HCT116 (cell line): ENCODE data around the gene SKA1. TPM values are rescaled to one million over a fixed set of nuclear protein-coding genes. Genes with fewer than 3 reads are reported as not detected.

Source experiments
- ATAC-seq: fragments of 200-7000 bp; cut with Tn5 transposase; 2 replicates; pipeline ENCODE4 v1.9.1; 2020; ENCODE audit warnings: mild to moderate bottlenecking, moderate library complexity
- BruUV-seq: library from RNA; stranded (reverse); fragments of 400-500 nt; replicated peaks from 2 replicates; lab custom pipeline; 2021; lab: Mats Ljungman, UMichigan
- CTCF ChIA-PET: fragments of 300-600 bp; sonication (Branson Sonifier 250); formaldehyde crosslinking; loops from one replicate; lab custom pipeline; 2021; ENCODE audit warnings: antibody characterized with exemption; lab: Charles Lee
- POLR2A ChIA-PET: fragments of 300-600, 350-600 bp; sonication (Branson Sonifier 250); formaldehyde crosslinking; loops from one replicate; lab custom pipeline; 2021; ENCODE audit warnings: antibody characterized with exemption; lab: Charles Lee
- RAD21 ChIA-PET, 2 experiments: fragments of 300-600 bp; sonication (Branson Sonifier 250); formaldehyde crosslinking; loops; one replicate each; lab custom pipeline; 2023; ENCODE audit warnings: low total read pairs in 2 of 2; ENCODE audit not compliant: uncharacterized antibody in 2 of 2, unreplicated experiment in 2 of 2, low non-redundant PET in 1 of 2; lab: Charles Lee
- DNase-seq: peaks from one replicate; pipeline ENCODE4 v3.0.0-alpha.2; 2010; ENCODE audit warnings: low read depth, low spot score
- H2AFZ ChIP-seq: fragments of 200-600 bp; shearing (Covaris generic), sonication (generic); 2 replicates; pipeline ENCODE4 v1.6.1; 2017; ENCODE audit warnings: low read depth, mixed run types, mixed read lengths, antibody characterized with exemption, low read length; ENCODE audit not compliant: poor library complexity, severe bottlenecking
- H3K27ac ChIP-seq: 2 replicates; pipeline ENCODE4 v1.5.1; 2012; ENCODE audit warnings: low read depth, low read length
- H3K27me3 ChIP-seq: fragments of 200-600 bp; sonication (generic); 2 replicates; pipeline ENCODE4 v1.6.1; 2016; ENCODE audit warnings: mixed run types, low read length, mixed read lengths; ENCODE audit not compliant: insufficient read depth
- H3K36me3 ChIP-seq, 2 experiments: fragments of 200-500 bp in 1 of 2; fragments of 200-600 bp in 1 of 2; sonication (Bioruptor generic) in 1 of 2; sonication (generic) in 1 of 2; 2 replicates each; pipeline versions ENCODE4 v1.5.1 to v1.6.1; 2014 to 2016; ENCODE audit warnings: low read length in 2 of 2, inconsistent platforms in 1 of 2, mixed read lengths in 1 of 2, mixed run types in 1 of 2; ENCODE audit not compliant: insufficient read depth in 2 of 2, control insufficient read depth in 1 of 2
- H3K4me1 ChIP-seq, 2 experiments: fragments of 200-600 bp in 1 of 2; sonication (generic) in 1 of 2; 2 replicates each; pipeline versions ENCODE4 v1.5.1 to v1.6.1; 2012 to 2017; ENCODE audit warnings: low read length in 2 of 2, inconsistent platforms in 1 of 2, mild to moderate bottlenecking in 1 of 2, mixed read lengths in 1 of 2, mixed run types in 1 of 2, moderate library complexity in 1 of 2; ENCODE audit not compliant: insufficient read depth in 2 of 2, control insufficient read depth in 1 of 2
- H3K4me2 ChIP-seq: fragments of 200-600 bp; sonication (generic); 2 replicates; pipeline ENCODE4 v1.6.1; 2017; ENCODE audit warnings: mixed run types, low read length, mixed read lengths
- H3K4me3 ChIP-seq, 2 experiments: fragments of 200-600 bp in 1 of 2; sonication (generic) in 1 of 2; replicated peaks in 1 of 2; 2 replicates each; pipeline ENCODE4 v1.5.1; 2011 to 2016; ENCODE audit warnings: low read length in 2 of 2, control low read depth in 1 of 2, low read depth in 1 of 2, mild to moderate bottlenecking in 1 of 2, mixed read lengths in 1 of 2, mixed run types in 1 of 2
- H3K79me2 ChIP-seq: fragments of 200-600 bp; sonication (generic); 2 replicates; pipeline ENCODE4 v1.6.1; 2017; ENCODE audit warnings: mild to moderate bottlenecking, mixed run types, low read length, moderate library complexity, mixed read lengths; ENCODE audit not compliant: insufficient read depth
- H3K9ac ChIP-seq: fragments of 200-600 bp; sonication (generic); 2 replicates; pipeline ENCODE4 v1.6.1; 2016; ENCODE audit warnings: low read length, mixed read lengths
- H3K9me2 ChIP-seq: fragments of 200-600 bp; sonication (generic), shearing (Covaris generic); 2 replicates; pipeline ENCODE4 v1.6.1; 2017; ENCODE audit warnings: mixed run types, mild to moderate bottlenecking, moderate library complexity; ENCODE audit not compliant: insufficient read depth
- H3K9me3 ChIP-seq, 2 experiments: fragments of 200-500 bp in 1 of 2; fragments of 200-600 bp in 1 of 2; sonication (Bioruptor generic) in 1 of 2; sonication (generic) in 1 of 2; 2 replicates each; pipeline ENCODE4 v1.6.1; 2014 to 2017; ENCODE audit warnings: low read length in 2 of 2, mixed read lengths in 2 of 2, inconsistent platforms in 1 of 2, low read depth in 1 of 2, mild to moderate bottlenecking in 1 of 2, mixed run types in 1 of 2, moderate library complexity in 1 of 2; ENCODE audit not compliant: control insufficient read depth in 1 of 2, insufficient read depth in 1 of 2
- H4K20me1 ChIP-seq: fragments of 200-600 bp; sonication (generic), shearing (Covaris generic); 2 replicates; pipeline ENCODE4 v1.6.1; 2017; ENCODE audit warnings: mixed run types, mild to moderate bottlenecking, moderate library complexity; ENCODE audit not compliant: insufficient read depth
- CBX3 ChIP-seq: IDR thresholded peaks from 2 replicates; pipeline ENCODE4 v1.6.1; 2012; ENCODE audit warnings: low read depth
- EGR1 ChIP-seq: IDR thresholded peaks from 2 replicates; pipeline ENCODE4 v1.6.1; 2012; ENCODE audit warnings: low read depth
- ELF1 ChIP-seq: IDR thresholded peaks from 2 replicates; pipeline ENCODE4 v1.6.1; 2012; ENCODE audit warnings: low read depth, borderline replicate concordance
- EZH2 ChIP-seq: fragments of 200-600 bp; sonication (generic); IDR thresholded peaks from 2 replicates; pipeline ENCODE4 v1.6.1; 2017; ENCODE audit warnings: antibody characterized with exemption, mixed run types
- FOSL1 ChIP-seq: IDR thresholded peaks from 2 replicates; pipeline ENCODE4 v1.6.1; 2012; ENCODE audit warnings: low read depth
- JUND ChIP-seq: IDR thresholded peaks from 2 replicates; pipeline ENCODE4 v1.6.1; 2012
- POLR2AphosphoS5 ChIP-seq: IDR thresholded peaks from 2 replicates; pipeline ENCODE4 v1.6.1; 2011; ENCODE audit warnings: mild to moderate bottlenecking, low read depth, low read length, moderate library complexity
- RAD21 ChIP-seq: IDR thresholded peaks from 2 replicates; pipeline ENCODE4 v1.6.1; 2012; ENCODE audit warnings: low read depth, mild to moderate bottlenecking
- SP1 ChIP-seq: IDR thresholded peaks from 2 replicates; pipeline ENCODE4 v1.6.1; 2012; ENCODE audit warnings: low read depth
- SRF ChIP-seq: IDR thresholded peaks from 2 replicates; pipeline ENCODE4 v1.6.1; 2012; ENCODE audit warnings: low read depth
- YY1 ChIP-seq: IDR thresholded peaks from 2 replicates; pipeline ENCODE4 v1.6.1; 2011; ENCODE audit warnings: low read length, low read depth, moderate library complexity, mild to moderate bottlenecking; ENCODE audit not compliant: insufficient replicate concordance; ENCODE audit errors: extremely low read depth
- ZFX ChIP-seq: fragments of 450-650 bp; IDR thresholded peaks from 2 replicates; pipeline ENCODE4 v1.6.1; 2017
- ZNF274 ChIP-seq: fragments of 200-500 bp; sonication (Bioruptor generic); IDR thresholded peaks from 2 replicates; pipeline ENCODE4 v1.6.1; 2014; ENCODE audit warnings: mild to moderate bottlenecking, low read depth, low read length, inconsistent platforms
- intact Hi-C: fragments of 100-400 bp; cut with micrococcal nuclease; formaldehyde crosslinking; loops from 2 replicates; pipeline ENCODE4 v1.10.0; 2022
- total RNA-seq: library from RNA; stranded (reverse); gene quantifications from one replicate; pipeline ENCODE4 v1.2.1, GENCODE V29; 2021; ENCODE audit not compliant: unreplicated experiment
- TF ChIP-seq, protein P1 (sequence below), 3 experiments: fragments of 200-600 bp in 1 of 3; sonication (generic) in 1 of 3; IDR thresholded peaks in 2 of 3; conservative IDR thresholded peaks in 1 of 3; 2 replicates each; pipeline ENCODE4 v1.5.1; 2012 to 2017; ENCODE audit warnings: low read depth in 2 of 3, low read length in 2 of 3, antibody characterized with exemption in 1 of 3, borderline replicate concordance in 1 of 3, control low read depth in 1 of 3, mild to moderate bottlenecking in 1 of 3, mixed read lengths in 1 of 3, mixed run types in 1 of 3, moderate library complexity in 1 of 3; ENCODE audit not compliant: insufficient read depth in 1 of 3
- TF ChIP-seq, protein P2 (sequence below): IDR thresholded peaks from 2 replicates; pipeline ENCODE4 v1.6.1; 2012
- TF ChIP-seq, protein P3 (sequence below): IDR thresholded peaks from 2 replicates; pipeline ENCODE4 v1.6.1; 2011; ENCODE audit warnings: mild to moderate bottlenecking, low read length, moderate library complexity; ENCODE audit not compliant: insufficient replicate concordance; ENCODE audit errors: extremely low read depth
- TF ChIP-seq, protein P4 (sequence below): IDR thresholded peaks from 2 replicates; pipeline ENCODE4 v1.6.1; 2012

The SKA1 gene
- total RNA-seq, 1 experiment from 2014 or later: 34.5 TPM

DNA sequence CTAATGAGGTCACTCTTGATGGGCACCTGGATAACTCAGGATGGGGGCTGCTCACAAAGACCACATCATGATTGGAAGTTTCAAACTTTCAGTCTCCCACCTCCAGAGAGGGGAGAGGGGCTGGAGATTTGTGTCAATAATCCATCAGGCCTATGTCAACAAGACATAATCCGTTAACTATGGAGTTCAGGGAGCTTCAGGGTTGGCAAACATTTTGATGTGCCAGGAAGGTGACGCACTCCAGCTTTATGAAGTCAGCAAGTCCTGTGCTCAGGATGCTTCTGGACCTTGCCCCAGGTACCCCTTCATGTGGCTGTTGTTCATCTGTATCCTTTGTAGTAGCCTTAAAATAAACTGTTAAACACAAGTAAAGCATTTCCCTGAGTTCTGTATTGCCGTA is 19.0 kb downstream of the SKA1 start:
- no peaks in the 10 kb centered on the region for H3K9me3 ChIP-seq
- no peaks in the 10 kb centered on the region for H3K79me2 ChIP-seq
- BruUV-seq: no TSS peak
- RAD21 ChIA-PET: no interaction called here
- POLR2A ChIA-PET: no interaction called here
- no peak overlapping the region for H3K27ac ChIP-seq
- H3K9me2 ChIP-seq: no peaks in the 10 kb centered on the region
- H4K20me1 ChIP-seq: no peaks in the 10 kb centered on the region
- H3K4me3 ChIP-seq: no peak overlapping the region
- no peaks in the 10 kb centered on the region for H3K27me3 ChIP-seq
- no peak overlapping the region for H3K4me2 ChIP-seq
- CTCF ChIA-PET: no interaction called here
- H3K4me1 ChIP-seq: no peaks in the 10 kb centered on the region
- H2AFZ ChIP-seq: no peak overlapping the region
- no peak overlapping the region for H3K9ac ChIP-seq
- DNase-seq (no peak), ATAC-seq (no peak)
- peaks cover 0 to 7% of the 10 kb centered on the region in 2 experiments; a peak in 3 of 4 replicates for H3K36me3 ChIP-seq
- intact Hi-C loops: no loop called here
- TF ChIP-seq SP1 (no peak), ZNF274 (no peak), YY1 (no peak), JUND (no peak), POLR2AphosphoS5 (no peak), SRF (no peak), ZFX (no peak), CBX3 (no peak), FOSL1 (no peak), RAD21 (no peak), EZH2 (no peak), ELF1 (no peak), EGR1 (no peak)
- TF ChIP-seq, protein P1, sequence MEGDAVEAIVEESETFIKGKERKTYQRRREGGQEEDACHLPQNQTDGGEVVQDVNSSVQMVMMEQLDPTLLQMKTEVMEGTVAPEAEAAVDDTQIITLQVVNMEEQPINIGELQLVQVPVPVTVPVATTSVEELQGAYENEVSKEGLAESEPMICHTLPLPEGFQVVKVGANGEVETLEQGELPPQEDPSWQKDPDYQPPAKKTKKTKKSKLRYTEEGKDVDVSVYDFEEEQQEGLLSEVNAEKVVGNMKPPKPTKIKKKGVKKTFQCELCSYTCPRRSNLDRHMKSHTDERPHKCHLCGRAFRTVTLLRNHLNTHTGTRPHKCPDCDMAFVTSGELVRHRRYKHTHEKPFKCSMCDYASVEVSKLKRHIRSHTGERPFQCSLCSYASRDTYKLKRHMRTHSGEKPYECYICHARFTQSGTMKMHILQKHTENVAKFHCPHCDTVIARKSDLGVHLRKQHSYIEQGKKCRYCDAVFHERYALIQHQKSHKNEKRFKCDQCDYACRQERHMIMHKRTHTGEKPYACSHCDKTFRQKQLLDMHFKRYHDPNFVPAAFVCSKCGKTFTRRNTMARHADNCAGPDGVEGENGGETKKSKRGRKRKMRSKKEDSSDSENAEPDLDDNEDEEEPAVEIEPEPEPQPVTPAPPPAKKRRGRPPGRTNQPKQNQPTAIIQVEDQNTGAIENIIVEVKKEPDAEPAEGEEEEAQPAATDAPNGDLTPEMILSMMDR (IDR thresholded peaks at IDR 0.05 in 2 of 3, conservative IDR thresholded peaks at IDR 0.05 in 1 of 3; ENCODE audit: borderline replicate concordance in 1 of 3, insufficient read depth in 1 of 3, low read depth in 2 of 3, low read length in 2 of 3): no peak
- TF ChIP-seq, protein P2, sequence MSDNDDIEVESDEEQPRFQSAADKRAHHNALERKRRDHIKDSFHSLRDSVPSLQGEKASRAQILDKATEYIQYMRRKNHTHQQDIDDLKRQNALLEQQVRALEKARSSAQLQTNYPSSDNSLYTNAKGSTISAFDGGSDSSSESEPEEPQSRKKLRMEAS: no peak
- TF ChIP-seq, protein P3, sequence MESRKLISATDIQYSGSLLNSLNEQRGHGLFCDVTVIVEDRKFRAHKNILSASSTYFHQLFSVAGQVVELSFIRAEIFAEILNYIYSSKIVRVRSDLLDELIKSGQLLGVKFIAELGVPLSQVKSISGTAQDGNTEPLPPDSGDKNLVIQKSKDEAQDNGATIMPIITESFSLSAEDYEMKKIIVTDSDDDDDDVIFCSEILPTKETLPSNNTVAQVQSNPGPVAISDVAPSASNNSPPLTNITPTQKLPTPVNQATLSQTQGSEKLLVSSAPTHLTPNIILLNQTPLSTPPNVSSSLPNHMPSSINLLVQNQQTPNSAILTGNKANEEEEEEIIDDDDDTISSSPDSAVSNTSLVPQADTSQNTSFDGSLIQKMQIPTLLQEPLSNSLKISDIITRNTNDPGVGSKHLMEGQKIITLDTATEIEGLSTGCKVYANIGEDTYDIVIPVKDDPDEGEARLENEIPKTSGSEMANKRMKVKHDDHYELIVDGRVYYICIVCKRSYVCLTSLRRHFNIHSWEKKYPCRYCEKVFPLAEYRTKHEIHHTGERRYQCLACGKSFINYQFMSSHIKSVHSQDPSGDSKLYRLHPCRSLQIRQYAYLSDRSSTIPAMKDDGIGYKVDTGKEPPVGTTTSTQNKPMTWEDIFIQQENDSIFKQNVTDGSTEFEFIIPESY: no peak
- TF ChIP-seq, protein P4, sequence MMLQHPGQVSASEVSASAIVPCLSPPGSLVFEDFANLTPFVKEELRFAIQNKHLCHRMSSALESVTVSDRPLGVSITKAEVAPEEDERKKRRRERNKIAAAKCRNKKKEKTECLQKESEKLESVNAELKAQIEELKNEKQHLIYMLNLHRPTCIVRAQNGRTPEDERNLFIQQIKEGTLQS: no peak
- TF ChIP-seq, all 23 proteins: peak for 0
